Esophagus (tissue), 2 donors: ENCODE data around the gene PPP1R16B. TPM values are rescaled to one million over a fixed set of nuclear protein-coding genes. Genes with fewer than 3 reads are reported as not detected.

Source experiments
- H3K27ac ChIP-seq, 2 donors: one replicate each; pipeline ENCODE4 v1.5.1; 2013; ENCODE audit warnings: low read depth in 2 of 2, mild to moderate bottlenecking in 2 of 2, inconsistent platforms in 1 of 2, low read length in 1 of 2, moderate library complexity in 1 of 2
- H3K27me3 ChIP-seq, 2 donors: one replicate each; pipeline ENCODE4 v1.6.1; 2013; ENCODE audit warnings: low read length in 2 of 2, control low read depth in 1 of 2, mild to moderate bottlenecking in 1 of 2; ENCODE audit not compliant: insufficient read depth in 2 of 2, control insufficient read depth in 1 of 2
- H3K36me3 ChIP-seq, 2 donors: one replicate each; pipeline ENCODE4 v1.6.1; 2013; ENCODE audit warnings: low read length in 1 of 2; ENCODE audit not compliant: control insufficient read depth in 2 of 2, insufficient read depth in 2 of 2
- H3K4me1 ChIP-seq, 2 donors: one replicate each; pipeline ENCODE4 v1.6.1; 2013; ENCODE audit warnings: low read length in 1 of 2; ENCODE audit not compliant: control insufficient read depth in 2 of 2, insufficient read depth in 2 of 2
- H3K4me3 ChIP-seq, 2 donors: one replicate each; pipeline ENCODE4 v1.5.1; 2013; ENCODE audit warnings: low read length in 2 of 2, mild to moderate bottlenecking in 2 of 2, low read depth in 1 of 2, moderate library complexity in 1 of 2
- H3K9me3 ChIP-seq, 2 donors: one replicate each; pipeline ENCODE4 v1.6.1; 2013; ENCODE audit warnings: mild to moderate bottlenecking in 2 of 2, low read depth in 1 of 2, low read length in 1 of 2, moderate library complexity in 1 of 2; ENCODE audit not compliant: control insufficient read depth in 2 of 2, insufficient read depth in 1 of 2
- WGBS, 2 donors: extraction: QIAGEN DNeasy Blood & Tissue Kit; methylation state at CpG; one replicate each; pipeline ENCODE4 v1.1.7; 2013; 5-methylcytosine and 5-hydroxymethylcytosine counted together
- polyA plus RNA-seq, 2 donors: library from polyadenylated mRNA; stranded (reverse); fragments of 200-250 nt; gene quantifications; one replicate each; pipeline ENCODE4 v1.2.3, GENCODE V29; 2013
- donor health status: healthy with polysubstance abuse.
- donor health status: Bipolar disorder and iron deficiency.

The PPP1R16B gene
- polyA plus RNA-seq, 2 donors = 1.0 to 1.5 TPM

DNA sequence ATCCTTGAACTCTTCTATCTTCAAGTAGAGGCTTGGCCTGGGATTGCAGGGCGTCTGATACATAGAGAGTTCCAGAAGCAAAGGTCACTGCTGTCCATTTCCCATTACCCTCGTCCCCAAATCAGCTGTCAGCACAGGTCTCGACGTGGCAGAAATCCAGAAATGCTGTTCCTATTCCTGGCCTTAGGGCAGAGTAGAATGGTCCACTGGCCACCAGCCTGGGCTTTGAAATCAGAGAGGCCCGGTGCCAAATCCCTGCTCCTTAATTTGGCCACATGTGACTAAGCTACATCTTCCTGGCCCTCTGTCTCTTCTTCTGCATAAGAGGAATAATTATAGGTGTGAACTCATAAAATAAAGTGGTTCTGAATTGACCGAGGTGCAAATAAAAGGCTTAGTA lies 79.9 kb downstream of the PPP1R16B start:
- no peak overlapping the region for H3K4me3 ChIP-seq
- H3K27me3 ChIP-seq = no peaks in the 10 kb centered on the region
- WGBS, 2 donors = 71 to 75% methylated on average over 6 of the region's 6 CpGs
- H3K27ac ChIP-seq = no peak overlapping the region
- H3K9me3 ChIP-seq = no peaks in the 10 kb centered on the region
- no peaks in the 10 kb centered on the region for H3K36me3 ChIP-seq
- peaks cover 0 to 11% of the 10 kb centered on the region in 2 donors for H3K4me1 ChIP-seq

DNA sequence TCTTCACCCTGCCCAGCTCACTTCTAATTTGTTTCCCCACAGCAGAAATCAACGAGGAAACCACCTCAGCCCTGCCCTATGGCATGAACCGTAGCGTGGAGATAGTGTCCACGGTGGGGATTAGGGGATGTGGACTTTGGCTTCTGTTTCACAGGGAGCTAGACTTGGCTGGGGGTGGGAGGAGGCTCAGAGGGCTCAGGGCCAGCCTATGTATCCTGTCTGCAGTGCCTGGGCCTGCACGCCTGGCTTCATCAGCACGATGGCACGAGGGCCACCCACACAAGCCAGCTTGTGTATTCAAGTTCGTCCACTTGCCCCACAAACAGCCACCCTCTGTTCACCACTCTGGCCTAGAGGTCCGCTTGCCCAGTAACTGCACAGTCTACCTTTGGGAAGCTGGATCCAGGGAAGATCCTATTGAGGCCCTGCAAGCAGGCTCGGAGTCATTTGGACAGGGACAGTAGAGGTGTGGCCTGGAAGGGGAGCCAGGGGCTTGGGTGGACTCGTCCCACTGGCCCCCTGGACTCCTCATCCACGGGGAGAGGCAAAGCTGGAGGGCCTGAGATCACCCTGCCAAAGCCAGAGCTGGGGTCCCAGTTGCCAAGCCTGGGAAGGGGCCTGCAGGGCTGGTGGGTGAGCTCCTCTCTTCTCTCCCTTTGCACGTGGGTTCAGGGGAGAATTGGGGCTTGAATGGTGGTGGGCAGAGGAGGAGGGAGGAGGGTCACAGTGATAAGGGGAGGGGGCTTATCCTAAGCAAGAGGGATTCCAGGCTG lies 82.7 kb downstream of the PPP1R16B start:
- 63 to 67% methylated on average over 12 to 13 of the region's 13 CpGs for WGBS, 2 donors
- Histone ChIP-seq H3K9me3 (no peaks in the 10 kb centered on the region), H3K27ac (no peak overlapping the region), H3K36me3 (no peaks in the 10 kb centered on the region), H3K27me3 (no peaks in the 10 kb centered on the region), H3K4me1 (peaks cover 0 to 1% of the 10 kb centered on the region in 2 donors), H3K4me3 (no peak overlapping the region)

DNA sequence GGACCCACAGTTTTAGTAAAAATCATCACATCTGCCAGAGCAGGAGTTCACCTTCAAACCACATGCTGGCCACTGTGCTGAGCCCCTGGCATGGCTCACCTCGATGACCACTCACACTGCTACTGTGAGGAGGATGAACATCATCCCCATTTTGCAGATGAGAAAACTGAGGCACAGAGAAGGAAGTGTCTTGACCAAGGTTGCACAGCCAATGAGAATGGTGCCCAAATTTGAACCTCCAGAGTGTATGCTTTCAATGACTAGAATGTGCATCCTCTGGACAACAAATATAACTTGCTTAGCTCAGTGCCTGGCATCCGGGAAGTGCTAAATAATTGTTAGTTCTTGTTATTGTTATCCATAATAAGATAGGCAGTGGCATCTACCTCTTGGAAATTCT lies 83.6 kb downstream of the PPP1R16B start:
- no peaks in the 10 kb centered on the region for H3K36me3 ChIP-seq
- H3K9me3 ChIP-seq = no peaks in the 10 kb centered on the region
- no peak overlapping the region for H3K4me3 ChIP-seq
- WGBS, 2 donors = 77 to 82% methylated on average over 2 of the region's 2 CpGs
- H3K27me3 ChIP-seq = no peaks in the 10 kb centered on the region
- H3K27ac ChIP-seq = no peak overlapping the region
- H3K4me1 ChIP-seq = no peaks in the 10 kb centered on the region

DNA sequence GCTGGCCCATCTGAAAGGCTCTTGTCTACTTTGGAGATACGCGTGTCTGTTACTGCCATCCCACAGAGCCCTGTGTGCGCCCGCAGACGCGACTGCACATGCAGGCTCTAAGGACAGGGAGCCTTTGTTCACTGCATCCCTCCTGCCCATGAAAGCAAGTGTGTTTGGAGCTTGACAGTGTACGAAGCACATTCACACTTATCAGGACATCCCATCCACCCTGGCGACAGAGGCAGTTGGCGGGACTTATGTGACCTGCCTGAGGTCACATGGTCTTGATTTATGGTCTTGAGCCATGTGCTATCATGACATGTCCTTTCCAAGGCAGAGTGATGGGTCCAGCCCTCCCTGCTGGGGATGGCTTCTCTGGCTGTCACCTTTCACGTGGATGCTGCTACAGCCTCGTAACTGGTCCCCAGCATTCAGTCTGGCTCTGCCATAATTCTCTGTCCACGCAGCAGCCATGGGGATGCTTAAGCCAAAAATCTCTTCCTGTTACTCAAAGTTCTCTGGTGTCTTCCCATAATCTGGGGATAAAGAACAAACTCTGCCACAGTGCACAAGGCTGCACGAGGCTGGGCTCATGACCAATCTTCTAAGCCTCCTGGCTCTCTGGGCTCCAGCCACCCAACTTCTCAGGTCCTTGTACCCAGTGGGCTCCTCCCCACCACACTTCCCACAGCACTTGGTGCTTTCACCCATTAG lies 84.4 kb downstream of the PPP1R16B start:
- Histone ChIP-seq H3K4me3 (no peak overlapping the region), H3K4me1 (no peaks in the 10 kb centered on the region), H3K9me3 (no peaks in the 10 kb centered on the region), H3K36me3 (no peaks in the 10 kb centered on the region), H3K27me3 (no peaks in the 10 kb centered on the region), H3K27ac (no peak overlapping the region)
- 62 to 65% methylated on average over 13 of the region's 13 CpGs for WGBS, 2 donors

DNA sequence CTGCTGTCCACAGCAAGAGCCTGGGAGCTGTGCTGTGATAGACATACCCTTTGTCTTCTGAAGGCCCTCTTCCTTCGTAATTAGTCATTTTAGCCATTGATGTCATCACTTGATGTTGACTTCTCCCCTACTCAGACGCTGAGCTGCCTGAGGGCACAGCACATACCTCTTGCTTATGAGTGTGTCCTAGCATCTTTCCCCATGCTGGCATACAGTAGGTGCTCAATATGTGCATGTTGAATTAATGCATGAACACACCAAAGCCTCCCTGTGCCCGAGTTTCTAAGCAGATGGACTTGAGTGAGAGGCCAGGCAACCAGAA lies 85.0 kb downstream of the PPP1R16B start:
- H3K4me3 ChIP-seq = no peak overlapping the region
- H3K4me1 ChIP-seq = no peaks in the 10 kb centered on the region
- no peaks in the 10 kb centered on the region for H3K36me3 ChIP-seq
- H3K27me3 ChIP-seq = no peaks in the 10 kb centered on the region
- no peaks in the 10 kb centered on the region for H3K9me3 ChIP-seq
- H3K27ac ChIP-seq = no peak overlapping the region
- WGBS, 2 donors = 64 to 73% methylated on average over 3 of the region's 3 CpGs

DNA sequence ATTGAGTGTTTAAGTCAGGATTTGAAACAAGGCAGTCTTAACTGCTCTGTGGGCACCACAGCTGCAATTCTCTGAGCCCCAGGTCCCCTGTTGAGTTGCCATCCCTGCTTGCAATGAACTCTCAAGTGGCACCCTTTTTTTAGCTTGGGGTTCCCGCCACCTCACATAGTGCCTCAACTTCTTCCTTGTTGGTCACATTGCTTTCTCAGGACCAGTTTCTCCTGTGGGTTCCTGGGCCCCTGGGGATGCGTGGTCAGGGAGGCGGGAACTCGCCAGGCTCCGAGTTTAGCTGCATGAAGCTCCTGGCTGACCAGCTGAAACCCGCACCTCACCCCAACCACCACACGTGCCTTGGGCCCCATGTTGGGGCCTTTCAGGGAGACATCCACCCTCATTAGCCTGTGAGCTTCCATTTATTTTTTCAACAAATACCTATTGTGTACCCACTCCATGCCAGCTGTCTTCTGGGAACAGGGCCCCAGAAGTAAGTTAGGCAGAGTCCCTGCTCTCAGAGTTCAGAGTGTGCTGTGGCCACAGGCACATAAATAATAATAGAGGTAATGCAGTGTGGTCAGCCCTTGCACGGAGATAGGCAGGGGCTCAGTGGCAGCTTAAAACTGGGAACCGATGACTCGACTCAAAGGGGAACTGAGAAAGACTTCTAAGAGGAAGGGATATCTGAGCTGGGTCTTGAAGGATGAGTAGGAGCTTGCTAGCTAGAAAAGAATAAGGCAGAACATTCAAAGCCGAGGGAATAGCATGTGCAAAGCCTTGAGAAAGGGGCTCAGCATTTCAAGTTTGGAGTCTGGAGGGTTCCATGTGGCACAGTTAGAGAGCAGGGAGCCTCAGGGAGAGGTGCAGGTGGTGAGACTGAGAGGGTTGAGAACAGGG lies 86.8 kb downstream of the PPP1R16B start:
- Histone ChIP-seq H3K4me1 (no peaks in the 10 kb centered on the region), H3K27me3 (no peaks in the 10 kb centered on the region), H3K9me3 (no peaks in the 10 kb centered on the region), H3K4me3 (no peak overlapping the region), H3K36me3 (no peaks in the 10 kb centered on the region), H3K27ac (no peak overlapping the region)
- 79 to 80% methylated on average over 11 of the region's 11 CpGs for WGBS, 2 donors

DNA sequence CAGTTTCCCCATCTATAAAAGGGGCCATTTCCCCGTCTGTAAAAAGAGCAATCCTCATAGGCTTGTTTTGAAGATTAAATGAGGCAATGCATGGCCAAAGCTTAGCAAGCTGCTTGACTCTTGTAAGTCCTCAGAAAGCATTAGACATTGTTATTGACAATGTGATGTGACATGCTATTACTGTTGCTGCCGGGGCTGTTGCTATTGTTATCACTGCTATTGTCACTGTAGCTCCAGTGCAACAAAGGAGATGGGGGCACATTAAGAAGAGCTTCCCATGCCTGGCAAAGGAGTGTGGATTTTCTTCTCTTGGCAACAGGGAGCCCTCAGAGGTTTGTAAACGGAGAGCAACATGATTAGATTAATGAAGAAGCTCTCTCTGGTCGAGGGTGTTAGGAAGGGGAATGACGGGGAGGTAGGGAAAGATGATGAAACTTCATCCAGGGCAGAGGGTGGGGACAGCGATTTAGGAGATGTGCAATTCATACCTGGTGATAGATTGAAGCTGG lies 87.6 kb downstream of the PPP1R16B start:
- Histone ChIP-seq H3K27ac (no peak overlapping the region), H3K4me1 (no peaks in the 10 kb centered on the region), H3K36me3 (no peaks in the 10 kb centered on the region), H3K4me3 (no peak overlapping the region), H3K9me3 (no peaks in the 10 kb centered on the region), H3K27me3 (no peaks in the 10 kb centered on the region)
- 26 to 30% methylated on average over 6 of the region's 6 CpGs for WGBS, 2 donors

DNA sequence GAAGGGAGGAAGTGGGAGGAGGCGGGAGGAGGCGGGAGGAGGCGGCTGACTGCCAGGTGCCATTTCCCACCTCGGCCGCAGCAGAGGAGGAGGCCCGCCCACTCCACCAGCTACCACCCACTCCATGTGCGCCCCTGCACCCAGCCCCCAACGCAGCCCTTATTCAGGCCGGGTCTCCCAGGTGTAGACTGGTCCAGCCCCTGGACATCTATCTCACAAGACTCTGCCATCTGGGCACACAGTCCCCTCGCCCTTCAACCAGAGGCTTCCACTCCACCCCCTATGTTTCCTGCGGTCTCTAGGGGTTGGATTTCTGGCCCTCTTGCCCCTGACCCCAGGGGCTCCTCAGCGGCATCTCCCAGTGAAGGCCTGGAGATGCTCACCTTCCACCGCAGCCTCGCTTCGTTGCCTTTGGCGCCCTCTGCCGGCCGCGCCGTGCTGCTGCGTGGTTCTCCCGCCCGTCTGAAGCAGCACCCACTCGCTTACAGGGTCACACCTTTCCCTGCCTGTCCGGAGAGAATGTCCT lies 88.1 kb downstream of the PPP1R16B start:
- Histone ChIP-seq H3K27me3 (no peaks in the 10 kb centered on the region), H3K36me3 (no peaks in the 10 kb centered on the region), H3K27ac (no peak overlapping the region), H3K4me1 (no peaks in the 10 kb centered on the region), H3K4me3 (no peak overlapping the region), H3K9me3 (no peaks in the 10 kb centered on the region)
- WGBS, 2 donors = 4 to 12% methylated on average over 20 to 25 of the region's 25 CpGs

DNA sequence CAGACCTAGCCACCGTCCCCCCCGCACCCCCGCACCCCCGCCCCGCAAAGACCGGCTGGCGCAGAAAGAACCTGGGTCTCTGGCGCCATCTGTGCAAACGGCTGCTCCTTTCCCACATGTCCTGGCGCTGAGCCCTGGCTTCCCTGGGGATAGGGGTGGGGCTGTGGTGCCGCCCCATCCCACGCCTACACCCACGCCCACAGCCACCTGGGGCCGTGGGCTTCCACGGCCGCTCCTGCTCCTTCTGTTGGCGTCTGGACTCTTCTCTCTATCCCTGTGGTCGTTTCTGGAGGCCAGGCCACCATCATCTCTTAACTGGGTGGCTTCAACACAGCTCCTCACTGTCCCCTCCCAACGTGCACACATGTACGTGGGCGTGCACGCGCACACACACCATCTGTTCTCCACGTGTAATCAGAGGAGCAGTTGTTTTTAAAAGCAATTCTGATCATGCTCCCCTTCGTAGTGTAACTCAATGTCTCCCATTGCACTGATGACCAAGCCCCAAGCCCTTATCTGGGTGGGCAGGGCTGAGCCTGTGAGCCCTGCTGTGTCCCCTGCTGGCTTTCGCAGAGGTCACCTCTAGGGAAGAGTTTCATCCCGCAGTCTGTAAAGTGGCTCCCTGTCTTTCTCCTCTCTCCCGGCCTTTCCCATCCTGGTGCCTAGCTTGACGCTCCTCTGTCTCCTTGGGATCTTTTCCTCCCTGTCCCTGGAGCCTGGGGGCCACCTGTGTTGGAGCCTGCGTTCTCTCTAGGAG lies 88.8 kb downstream of the PPP1R16B start:
- H3K27me3 ChIP-seq = no peaks in the 10 kb centered on the region
- no peaks in the 10 kb centered on the region for H3K4me1 ChIP-seq
- no peak overlapping the region for H3K4me3 ChIP-seq
- no peak overlapping the region for H3K27ac ChIP-seq
- H3K9me3 ChIP-seq = no peaks in the 10 kb centered on the region
- H3K36me3 ChIP-seq = no peaks in the 10 kb centered on the region
- 18 to 19% methylated on average over 29 to 30 of the region's 30 CpGs for WGBS, 2 donors
